NCI-H748 (cell line): ENCODE data around the gene SPIRE1.
"Not testable (repeated sequence)": the region's sequence is repeated elsewhere in the genome, so short reads cannot be mapped to it uniquely, and the experiment has no call there.

ENCODE experiments used
- DNase-seq: peaks from one replicate; lab custom pipeline; 2025; ENCODE audit not compliant: unreplicated experiment; lab: John Stamatoyannopoulos, UW

Gene SPIRE1

DNA sequence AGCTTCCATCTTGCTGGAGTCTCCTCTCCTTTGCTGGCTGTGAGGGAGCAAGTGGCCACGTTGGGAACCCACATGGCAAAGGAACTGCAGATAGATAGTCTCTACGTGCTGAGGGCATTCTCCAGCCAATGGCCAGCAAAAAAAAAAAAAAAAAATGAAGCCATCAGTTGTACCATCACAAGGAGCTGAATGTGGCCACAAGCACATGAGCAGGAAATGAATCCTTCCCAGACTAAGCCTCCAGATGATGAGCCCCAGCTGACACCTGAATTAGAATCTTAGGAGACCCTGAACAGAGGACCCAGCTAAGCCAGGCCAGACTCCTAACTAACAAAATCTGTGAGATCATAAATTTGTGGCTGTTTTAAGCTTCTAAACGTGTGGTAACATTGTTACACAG, 57.9 kb downstream of the SPIRE1 start:
- no peak for DNase-seq

DNA sequence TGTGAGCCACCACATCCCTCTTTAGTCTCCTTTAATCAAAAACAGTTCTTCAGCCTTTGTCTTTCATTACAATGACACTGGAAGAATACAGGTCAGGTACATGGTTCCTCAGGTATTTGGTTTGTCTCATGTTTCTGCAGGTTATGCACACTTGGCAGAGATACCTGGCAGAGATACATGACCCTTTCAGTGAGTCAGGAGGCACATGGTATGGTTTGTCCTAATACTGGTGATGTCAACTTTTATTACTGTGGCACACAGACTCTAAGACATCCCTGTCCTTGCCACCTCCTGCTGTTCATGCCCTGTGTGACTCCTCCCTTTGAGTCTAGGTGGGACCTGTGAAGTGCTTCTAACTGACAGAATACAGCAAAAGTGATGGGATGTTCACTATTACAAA, 58.4 kb downstream of the SPIRE1 start:
- DNase-seq = no peak

DNA sequence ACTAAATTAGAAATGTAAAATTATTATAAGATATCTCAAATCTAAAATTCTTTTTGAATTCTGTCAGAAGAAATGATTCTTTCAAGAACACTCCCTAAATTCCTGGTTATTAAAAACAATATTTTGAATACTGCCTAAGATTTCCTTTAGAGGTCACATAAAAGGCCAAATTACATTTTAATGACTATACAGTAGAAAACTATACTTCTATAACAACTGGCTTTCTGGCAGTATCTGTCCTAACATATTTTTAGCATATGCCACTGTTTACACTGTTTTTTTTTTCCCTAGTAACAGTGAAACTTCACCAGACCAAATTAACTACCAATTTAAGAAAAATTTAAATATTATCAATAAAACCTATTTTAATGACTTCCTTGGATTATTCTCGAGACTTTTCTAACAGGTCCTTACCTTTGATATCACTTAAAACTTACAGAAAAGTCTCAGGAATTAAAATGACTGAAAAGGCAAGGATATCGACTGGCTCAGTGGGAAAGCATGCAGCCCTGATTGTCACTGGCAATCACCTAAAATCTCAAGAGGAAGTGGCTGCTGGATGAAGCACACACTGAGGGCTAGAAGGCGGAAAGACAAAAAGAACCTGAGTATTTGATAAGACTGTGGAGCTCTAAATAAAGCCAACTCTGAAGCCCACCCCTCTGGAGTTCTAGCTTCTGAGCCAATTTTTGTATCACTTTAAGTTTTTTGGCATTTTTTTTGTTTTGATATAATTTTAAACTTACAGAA, 59.6 kb downstream of the SPIRE1 start:
- DNase-seq = no peak

DNA sequence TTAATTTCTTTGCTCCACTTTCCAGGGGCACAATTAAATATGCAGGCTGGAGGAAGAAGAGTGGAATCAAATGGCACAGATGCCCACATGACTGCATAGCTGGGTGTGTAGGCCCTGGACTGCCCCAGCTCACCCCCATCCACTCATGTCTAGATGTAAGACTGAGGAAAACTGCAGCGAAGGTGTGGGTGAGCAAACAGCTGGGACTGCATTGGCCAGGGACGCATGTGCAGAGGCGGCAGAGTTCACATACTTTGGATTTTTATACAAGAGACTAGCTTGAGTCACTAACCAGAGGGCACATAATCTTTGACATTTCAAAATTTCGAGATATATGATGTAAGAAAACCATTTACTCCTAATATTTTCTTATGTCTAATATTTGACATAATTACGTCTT, 60.1 kb downstream of the SPIRE1 start:
- no peak for DNase-seq

DNA sequence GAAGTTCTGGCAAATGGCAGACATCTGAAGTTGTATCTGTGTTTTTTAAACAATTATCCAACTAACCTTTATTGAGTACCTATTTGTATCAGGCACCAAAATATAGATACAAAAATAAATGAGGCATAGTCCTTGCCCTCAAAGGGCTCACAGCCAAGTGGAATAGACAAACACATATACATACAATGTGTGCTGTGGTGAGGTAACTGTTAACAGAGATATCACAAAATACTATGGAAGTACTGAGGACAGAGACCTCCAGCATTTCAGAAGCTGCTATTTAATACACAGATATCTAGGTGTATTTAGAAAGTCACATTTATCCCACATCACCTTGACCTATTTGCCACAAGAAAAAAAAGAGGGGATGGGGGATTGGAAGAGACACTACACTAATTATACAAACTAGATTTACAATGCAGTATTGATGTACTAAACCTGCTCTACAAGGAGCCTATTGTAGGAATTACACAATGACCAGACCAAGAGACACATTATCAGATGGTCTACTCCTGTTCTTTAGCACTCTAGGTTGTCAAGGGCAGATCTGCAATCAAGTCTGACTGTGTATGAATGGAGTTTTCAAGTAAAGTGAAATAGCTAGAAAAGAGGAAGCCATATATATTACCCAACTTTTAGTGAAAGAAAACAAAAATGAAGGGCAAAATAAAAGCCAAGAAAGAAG, 62.2 kb downstream of the SPIRE1 start:
- no peak for DNase-seq

DNA sequence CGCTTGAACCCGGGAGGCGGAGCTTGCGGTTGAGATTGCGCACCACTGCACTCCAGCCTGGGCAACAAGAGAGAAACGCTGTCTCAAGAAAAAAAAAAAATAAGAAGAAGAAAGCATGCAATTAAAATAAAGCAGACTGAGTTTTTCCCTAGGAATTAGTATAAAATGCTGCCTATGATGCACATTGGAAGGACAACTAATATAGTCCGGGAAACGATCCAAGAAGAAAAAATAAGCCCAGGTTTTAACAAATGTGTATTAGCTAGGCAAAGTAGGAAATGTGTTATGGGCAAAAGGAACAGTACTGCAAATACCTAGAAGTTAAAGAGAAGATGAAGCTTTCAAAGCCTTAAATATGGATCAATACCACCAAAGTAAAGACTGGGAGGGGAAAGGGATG, 64.0 kb downstream of the SPIRE1 start:
- no peak for DNase-seq

DNA sequence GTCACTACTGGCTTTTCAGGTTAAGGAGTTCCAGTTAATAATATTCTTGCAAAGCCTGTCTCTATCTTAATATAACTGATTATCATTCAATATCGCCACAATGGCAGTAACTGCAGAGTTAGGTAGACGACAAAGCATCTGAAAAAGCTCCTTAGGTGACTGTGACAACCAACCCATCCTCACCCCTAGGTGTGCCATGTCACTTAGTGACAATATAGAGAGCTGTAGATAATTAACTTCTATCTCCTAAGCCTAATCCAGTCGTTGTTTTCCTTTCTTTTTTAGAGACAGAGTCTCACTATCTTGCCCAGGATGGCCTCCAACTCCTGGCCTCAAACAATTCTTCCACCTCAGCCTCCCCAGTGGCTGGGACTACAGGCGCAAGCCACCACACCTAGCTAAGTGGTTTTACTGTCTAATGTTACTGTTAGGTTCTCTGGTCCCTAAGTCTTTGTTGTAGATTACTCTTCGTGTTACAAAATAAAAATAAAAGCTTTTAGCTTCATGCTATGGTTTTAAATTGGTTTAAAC, 65.2 kb downstream of the SPIRE1 start:
- DNase-seq = no peak

DNA sequence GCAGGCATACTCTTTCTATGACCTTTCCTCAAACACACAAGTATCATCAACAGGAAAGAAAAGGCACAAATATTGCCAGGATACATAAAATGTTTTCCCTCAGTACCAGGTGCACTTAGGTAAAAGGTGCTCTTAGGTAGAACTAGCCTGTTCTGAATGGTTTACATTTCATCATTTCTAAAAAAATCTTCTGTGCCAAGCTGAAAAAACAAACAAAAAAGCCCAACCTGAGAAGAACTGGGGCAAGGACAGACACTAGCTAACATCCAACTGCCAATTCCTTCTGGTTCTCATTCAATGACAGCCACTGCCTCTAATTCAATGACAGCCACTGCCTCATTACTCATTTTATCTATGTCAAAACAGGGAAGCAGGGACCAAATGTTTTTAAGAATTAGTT, 68.5 kb downstream of the SPIRE1 start:
- DNase-seq = no peak

DNA sequence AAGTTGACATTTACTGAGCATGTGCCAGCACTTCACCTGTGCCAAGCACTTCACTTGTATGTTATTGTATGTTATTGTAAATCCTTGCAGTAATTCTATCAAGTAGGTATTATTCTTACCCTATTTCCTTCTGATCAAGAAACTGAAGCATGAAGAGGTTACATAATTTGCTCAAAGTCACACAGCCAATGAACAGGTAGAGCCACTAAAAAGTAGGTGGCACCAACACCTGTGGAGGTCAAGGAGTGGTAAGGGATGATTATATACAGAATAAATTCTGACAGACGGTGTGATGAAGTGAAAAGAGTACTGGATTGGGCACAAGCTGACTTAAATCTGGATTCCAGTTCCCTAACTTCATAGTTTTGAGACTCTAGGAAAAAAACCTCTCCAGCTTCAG, 71.0 kb downstream of the SPIRE1 start:
- DNase-seq = no peak

DNA sequence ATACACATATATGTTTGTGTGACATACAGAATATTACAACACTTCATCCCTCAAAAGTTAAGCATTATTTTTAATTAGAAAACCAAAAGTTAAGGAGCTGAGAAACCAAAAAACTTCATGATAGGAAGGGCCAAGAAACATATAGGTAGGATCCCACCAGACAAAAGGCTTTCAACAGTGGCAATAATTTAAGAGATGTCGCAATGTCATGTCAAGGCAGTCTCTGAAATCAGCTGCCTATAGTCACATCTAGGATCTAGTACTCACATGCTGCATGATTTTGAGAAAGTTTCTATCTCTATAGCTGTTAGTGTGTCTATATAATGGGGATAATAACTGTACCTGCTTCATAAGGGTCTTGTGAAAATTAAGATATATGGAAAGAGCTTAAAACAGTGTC, 72.7 kb downstream of the SPIRE1 start:
- DNase-seq = no peak

DNA sequence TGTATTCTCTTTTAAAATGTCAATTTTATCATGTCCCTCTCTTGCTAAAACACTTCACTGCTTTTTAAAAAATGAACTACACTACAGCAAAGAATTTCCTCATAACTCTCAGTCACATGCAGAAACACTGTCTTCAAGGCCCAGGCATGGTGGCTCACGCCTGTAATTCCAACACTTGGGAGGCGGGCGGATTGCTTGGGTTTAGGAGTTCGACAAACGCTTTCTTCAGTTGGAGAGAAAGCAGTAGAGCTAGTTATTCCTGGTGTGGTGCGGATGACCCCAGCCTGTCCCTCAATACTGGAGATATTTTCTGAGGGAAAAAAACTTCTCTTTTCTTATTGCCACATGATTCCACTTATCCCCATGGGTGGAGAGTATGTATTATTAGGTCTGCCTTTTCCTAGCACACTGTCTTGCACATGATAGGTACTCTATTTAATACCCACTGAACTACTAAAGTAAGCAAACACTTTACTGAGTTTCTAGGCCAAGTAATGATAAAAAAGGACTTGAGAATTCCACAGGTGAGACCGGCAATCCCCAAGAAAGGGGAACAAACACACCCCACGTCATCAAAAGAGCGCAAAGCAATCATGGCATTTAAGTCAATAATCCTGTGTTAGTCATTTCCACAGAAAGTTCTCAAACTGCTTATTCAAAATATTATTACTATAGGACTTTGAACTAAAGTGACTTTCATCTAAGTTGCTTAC, 77.1 kb downstream of the SPIRE1 start:
- DNase-seq = no peak

DNA sequence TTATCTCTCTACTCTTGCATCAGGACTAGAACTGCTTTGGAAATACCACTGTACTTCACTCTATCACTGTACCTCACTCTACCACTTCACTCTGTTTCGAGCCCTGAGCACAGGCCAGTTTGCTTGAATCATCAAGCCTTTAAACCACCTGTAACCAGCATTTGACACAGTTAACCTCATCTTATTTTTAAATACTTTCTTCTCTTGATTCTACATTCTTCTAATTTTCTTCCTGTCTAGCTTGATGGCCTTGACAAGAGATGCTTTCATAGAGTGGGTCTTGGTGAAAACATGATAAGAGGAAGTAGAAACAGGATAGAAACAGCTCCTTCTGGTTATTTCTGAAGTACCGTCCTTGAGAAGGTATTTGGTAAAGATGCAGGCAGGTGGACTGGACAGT, 78.1 kb downstream of the SPIRE1 start:
- DNase-seq = no peak

DNA sequence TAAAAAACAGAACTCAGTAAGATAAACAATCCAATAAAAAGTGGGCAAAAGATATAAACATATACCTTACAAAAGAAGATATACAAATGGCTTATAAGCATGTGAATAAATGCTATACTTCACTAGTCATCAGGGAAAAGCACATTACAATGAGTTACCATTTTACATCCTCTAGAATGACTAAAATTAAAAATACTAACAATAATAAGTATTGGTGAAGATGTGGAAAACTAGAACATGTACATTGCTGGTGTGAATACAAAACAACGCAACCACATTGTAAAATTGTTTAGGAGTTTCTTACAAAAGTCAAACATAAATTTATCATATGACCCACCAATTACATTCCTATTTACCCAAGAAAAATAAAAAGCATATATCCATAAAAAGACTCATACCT, 80.1 kb downstream of the SPIRE1 start:
- no peak for DNase-seq

DNA sequence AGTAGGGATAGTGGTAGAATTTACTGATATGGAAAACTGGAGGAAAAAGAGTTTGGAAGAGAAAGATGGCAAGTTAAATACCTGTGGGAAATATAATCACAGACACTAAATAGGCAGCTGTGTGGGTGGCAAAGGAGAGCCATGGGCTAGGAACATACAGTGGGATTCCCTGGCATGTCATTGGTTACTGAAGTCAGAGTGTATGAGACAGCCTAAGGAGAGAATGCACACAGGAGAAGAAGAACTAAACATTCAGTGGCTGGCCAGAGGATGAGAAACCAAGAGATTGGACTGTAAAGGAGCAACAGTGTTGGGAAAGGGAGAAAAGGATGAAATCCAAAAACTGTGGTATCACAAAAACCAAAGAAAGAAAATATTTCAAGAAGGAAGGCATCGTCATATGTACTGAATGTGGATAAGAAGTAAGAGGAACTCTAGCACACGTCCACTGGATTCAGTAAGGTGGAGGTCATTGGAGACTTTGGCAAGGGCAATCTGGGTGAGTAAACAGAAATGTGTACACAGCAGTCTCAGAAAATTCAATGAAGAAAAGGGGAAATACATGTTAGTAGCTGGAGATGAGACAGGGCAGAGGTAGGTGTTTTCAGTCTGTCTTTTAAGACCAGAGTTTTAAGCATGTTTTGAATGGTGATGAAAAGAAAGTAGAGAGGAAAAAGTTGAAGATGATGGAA, 83.3 kb downstream of the SPIRE1 start:
- no peak for DNase-seq

DNA sequence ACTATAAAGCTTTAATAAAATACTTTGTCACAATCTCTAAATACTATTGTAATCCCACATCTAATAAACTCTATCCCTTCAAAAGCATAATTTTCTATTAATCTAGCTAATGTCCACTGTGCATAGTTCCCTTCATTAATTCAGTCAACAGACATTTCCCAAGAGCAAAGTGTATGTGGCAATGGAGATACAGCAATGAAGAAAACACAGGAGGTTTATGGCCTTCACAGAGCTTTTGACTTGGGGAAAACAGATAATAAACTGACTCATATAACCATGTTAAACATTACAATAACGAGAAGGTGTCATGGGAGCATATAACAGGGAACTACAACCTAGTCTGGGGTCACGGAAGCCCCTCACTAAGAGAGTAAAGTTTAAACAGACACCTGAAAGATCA, 86.3 kb downstream of the SPIRE1 start:
- DNase-seq = no peak

DNA sequence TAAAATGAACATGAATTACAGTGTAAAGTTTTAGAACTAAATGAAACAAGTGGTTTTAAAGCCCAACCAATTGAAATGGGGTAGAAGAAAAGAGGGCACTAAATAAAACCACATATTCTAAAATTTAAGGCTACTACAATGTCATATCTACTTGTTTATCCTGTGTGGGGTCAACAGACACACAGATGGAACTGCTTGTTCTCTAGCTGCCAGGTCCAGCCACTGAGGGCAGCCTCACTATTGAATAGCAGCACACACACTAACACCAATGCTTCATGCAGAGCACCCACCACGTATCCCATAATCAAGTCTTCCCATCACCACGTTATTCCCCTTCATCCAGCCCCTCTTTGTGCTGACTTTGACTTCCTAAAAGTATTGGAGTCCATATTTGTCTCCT, 88.1 kb downstream of the SPIRE1 start:
- no peak for DNase-seq

DNA sequence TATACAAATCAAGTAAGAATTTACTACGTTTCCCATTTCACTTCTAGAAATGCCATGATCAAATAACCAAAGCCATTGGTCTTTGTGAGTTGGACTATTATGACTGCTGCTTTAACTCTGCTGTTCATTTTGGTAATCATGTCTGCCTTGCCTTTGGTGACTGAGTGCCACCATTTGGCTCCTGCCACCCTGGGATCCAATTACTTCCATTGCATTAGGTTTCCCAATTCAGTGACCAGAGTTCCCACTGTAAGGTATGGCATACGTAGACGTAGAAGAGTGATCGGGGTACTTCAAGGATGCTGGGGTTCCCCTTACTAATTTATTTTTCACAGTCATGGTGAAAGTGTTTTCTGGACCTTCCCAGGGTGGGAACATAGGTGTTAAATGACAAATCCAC, 90.1 kb downstream of the SPIRE1 start:
- no peak for DNase-seq

DNA sequence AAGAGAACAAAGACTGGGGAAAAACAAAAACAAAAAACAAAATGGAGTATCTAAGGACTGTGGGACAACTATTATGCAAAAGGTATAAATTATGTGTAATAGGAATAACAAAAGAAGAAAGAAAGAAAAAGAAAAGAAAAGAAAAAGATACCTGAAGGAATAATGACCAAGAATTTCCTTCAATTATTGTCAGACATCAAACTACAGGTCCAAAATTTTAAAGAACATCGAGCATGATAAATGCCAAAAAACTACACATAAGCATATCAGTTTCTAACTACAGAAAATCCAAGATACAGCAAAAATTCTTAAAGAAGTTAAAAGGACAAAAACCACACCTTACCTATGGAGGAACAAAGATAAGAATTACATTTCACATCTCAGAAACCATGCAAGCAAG, 93.0 kb downstream of the SPIRE1 start:
- DNase-seq = no peak

DNA sequence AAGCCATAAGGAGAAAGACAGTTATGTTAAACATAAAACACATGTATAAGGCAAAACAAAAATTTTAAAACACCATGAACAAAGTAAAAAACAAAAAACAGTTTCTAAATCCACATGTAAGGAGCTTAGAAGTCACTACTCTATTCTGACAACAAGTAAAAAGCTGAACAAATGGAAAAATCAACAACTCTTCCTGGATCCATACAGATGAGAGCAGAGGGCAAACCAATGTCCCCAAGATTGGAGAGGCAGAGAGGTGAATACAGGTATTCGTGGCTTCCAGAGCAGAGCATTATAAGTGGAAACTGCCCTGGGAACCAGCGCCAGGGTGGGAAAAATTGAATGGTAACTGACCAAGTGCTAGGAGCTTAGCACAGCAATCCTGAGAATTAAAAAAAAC, 93.5 kb downstream of the SPIRE1 start:
- DNase-seq = no peak

DNA sequence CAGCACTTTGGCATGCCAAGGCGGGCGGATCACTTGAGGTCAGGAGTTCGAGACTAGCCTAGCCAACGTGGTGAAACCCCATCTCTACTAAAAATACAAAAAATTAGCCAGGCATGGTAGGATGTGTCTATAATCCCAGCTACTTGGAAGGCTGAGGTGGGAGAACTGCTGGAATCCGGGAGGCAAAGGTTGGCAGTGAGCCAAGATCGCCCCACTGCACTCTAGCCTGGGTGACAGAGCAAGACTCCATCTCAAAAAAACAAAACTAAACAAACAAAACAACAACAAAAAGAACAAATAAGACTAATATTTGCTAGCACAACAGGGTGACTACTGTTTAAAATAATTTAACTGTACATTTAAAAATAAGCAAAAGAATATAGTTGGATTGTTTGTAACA, 97.3 kb downstream of the SPIRE1 start:
- not testable (repeated sequence) for DNase-seq

DNA sequence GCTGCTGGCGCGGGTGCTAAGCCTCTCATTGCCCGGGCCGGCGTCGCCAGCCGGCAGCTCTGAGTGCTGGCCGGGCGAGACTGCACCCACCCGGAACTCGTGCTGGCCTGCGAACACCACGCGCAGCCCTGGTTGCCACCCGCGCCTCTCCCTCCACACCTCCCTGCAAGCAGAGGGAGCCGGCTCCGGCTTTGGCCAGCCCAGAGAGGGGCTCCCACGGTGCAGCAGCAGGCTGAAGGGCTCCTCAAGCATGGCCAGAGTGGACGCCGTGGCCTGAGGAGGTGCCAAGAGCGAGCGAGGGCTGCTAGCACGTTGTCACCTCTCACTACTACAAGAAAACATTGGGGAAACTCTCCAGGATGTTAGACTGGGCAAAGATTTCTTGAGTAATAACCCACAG, 98.6 kb downstream of the SPIRE1 start:
- DNase-seq = no peak
